Activated naive CD4-positive, alpha-beta T cell treated with Interleukin-2 at 50 U/mL for 16 hours (primary cell): ENCODE measurements around the gene PRR20G.
"Not testable (repeated sequence)": the region's sequence is repeated elsewhere in the genome, so short reads cannot be mapped to it uniquely, and the experiment has no call there.

Source experiments
- DNase-seq: peaks from one replicate; pipeline ENCODE4 v3.0.0-alpha.2; 2020

The PRR20G gene

DNA sequence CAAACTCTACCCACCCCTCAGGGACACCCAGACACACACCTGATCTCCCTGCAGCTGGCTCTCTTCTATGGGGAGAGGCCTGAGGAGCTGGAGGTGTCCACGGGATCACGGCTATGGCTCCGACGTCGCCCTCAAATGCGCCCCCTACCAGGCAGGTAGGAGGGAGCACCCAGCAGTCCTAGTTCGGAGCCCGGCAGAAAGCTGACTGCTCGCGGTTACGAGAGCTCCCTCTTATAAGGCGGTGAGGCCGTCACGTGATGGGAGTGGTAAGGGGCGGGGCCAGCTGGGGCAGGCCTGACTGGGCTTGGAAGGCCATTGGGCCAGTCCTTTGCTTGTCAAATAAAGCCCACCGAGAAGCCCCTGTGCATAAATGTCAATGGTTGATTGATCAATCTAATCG, at the start of gene PRR20G:
Gene PRR20G, minus strand, starts transcription at position 207 of the 400 bp plus-strand sequence. CDS start 681 bp downstream, outside the sequence.
- DNase-seq: no peak

DNA sequence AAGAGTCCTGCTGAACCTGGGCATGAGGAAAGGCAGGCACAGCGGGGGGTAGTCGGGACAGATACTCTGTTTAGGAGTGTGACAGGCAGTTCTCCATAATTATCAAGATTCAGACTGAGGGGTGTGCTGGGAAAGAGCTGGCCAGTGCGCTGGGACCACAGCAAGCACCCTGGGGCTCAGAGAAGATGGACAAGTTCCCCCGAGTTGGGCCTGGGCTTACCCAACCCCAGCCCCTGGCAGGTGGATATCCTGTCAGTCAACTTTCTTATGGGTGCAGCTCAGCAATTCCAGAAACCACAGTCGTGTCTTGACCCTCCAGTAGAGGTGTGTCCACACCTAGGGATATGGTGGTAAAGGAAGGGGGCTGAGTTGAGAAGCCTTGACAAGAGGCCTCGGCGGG, 49.2 kb upstream of the PRR20G start:
- DNase-seq: no peak

DNA sequence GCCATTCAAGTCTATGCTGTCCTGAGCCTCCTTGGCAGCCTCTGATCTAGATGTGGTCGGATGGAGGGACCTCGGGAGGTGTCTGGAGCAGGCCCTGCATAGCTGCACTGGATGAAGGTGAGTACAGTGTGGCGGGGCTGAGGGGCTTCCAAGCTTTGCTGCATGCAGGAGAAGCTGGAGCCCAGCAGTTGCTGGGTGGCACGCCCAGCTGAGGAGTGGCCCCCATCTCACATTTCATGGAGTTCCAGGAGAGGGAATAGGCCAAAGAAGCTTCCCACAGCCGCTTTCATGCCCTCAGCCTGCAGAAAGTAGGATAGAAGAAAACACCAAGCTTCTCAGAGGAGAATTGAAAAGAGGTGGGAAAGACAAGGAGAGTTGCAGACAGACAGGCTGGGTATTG, 48.3 kb upstream of the PRR20G start:
- no peak for DNase-seq

DNA sequence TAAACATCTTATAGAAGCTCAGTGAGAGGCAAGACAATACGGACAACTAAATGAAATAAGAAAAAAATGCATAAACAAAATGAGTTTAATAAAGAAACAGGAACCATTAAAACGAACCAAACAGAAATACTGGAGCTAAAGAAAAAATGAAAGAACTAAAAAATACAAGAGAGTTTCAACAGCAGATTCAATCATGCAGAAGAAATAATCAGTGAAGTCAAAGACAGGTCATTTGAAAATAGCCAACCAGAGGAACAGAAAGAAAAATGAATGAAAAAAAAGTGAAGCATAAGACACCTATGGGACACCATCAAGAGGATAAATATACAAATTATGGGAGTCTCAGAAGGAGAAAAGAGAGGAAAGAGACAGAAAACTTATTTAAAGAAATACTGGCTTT, 42.5 kb upstream of the PRR20G start:
- no peak for DNase-seq

DNA sequence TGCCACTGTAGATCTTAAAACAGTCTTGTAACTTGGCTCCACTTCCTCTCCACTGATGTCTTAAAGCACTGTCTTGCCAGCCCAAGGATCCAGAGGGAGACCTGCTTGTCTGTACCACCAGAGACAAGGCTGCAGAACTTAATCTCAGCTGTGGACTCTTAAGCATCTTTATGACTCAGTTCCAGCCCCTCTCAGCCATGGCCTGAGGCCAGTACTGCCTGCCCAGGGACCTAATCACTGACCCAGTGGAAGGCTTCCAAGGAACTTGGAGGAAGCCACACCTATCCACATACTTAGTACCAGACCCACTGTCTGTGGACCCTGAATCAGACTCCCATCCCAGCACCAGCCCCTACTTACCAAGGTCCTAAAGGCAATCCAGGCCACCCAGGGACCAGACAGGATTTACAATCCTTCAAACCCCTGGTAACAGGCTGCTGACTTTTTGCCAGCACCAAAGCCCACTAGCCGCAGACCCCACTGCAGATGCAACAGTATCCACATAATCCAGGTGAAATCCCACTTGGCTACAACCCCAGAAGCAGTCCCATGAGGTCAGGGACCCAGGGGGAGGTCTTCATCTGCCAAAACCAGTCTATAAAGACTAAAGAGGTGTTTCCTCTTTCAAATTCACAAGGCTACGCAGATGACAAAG, 41.9 kb upstream of the PRR20G start:
- DNase-seq: no peak

DNA sequence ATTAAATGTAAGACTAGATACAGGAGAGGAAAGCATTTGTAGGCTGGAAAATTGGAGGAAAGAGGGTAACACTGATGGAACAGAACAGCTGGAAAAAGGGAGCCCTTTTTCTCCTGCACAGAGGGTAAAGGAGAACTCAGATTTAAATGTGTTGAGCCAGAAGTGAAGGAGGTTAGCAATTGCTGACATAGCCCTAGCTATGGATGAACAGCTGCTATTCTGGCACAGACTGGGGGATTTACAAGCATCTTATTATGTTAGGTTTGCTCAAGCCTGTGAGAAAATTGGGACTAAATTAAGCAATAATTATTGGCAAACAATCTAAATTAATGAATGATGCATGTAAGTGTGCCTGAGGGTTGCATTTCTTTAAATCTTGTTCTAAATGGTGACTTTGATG, 40.6 kb upstream of the PRR20G start:
- DNase-seq: no peak

DNA sequence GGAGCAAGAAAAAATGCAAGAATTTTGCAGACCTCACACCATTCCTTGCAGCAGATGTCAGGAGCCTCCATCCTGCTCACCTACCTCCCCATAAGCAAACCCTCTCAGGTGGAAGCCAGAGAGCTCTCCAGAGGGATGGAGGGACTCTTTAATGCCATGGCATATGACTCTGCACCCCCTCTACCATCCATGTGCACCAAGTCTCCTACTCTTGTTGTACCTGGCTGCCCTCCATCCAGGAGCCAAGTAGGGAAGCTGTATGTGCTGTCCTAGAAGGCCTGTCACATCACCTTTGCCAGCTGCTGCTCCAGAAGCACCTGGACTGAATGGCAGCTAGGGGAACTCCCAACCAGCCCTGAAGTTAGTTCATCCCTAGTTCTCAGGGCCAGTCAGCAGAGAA, 38.5 kb upstream of the PRR20G start:
- no peak for DNase-seq

DNA sequence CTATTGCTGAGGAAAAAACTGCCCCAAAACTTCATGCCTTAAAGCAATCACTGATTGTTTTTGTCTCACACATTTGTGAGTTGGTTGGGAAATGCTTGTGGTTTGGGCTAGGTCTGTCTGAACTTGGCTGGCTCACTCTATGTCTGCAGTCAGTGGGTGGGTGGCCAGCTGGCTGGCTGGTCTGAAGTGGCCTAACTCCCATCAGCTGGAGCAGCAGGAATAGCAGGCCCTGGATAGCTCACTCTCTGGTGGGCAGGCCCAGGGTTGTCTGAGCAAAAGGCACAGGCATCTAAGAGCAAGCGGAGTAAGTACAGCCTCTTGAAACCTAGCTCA, 37.7 kb upstream of the PRR20G start:
- DNase-seq: no peak

DNA sequence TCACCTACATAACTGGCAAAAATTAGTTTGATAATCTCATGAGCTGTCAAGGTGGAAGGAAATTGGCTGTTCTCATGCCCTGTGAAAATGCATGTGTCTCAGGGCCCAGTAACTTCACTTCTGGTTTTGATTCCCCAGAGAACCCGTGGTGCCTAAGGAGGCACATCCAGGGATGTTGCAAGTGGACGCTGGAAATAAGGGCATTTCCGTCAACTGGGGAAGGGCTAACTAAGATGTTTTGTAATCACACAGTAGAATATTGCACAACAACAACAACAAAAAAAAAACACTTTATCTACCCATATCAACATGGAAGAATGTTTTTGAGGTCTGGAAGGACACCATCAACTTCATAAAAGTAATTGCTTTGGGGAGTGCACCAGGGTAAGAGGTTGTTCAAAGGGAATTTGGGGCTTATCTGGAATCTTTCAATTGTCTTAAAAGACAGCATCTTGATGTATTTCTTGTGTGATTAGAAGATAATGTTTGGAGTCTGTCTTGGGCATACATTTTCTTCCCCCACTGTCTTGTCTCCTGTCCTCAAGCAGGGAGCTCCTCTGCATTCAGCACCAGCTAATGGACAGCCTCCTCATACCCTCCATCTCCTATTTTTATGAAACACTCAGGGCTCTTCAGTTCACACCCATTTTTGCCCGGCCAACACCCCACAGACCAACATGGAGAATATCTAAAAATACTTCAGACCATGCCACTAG, 37.2 kb upstream of the PRR20G start:
- no peak for DNase-seq

DNA sequence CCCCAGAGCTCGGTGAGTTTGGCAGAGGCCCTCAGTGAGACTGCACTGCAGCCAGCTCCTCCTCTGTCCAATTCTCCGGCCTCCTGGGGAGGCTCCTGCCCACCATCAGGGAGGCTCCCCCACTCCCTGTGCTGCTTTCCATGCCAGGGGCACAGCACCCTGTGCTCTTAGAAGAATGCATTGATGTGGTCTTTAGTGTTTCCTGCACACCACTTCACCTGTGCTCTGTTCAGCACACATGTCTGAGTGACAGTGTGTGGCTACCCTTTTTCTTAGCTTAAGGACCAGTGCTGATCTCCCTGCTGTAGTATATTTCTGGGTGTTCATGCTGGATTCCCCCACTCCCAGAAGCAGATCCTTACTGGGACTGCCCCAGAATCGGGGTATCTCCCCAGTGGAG, 36.2 kb upstream of the PRR20G start:
- DNase-seq: no peak

DNA sequence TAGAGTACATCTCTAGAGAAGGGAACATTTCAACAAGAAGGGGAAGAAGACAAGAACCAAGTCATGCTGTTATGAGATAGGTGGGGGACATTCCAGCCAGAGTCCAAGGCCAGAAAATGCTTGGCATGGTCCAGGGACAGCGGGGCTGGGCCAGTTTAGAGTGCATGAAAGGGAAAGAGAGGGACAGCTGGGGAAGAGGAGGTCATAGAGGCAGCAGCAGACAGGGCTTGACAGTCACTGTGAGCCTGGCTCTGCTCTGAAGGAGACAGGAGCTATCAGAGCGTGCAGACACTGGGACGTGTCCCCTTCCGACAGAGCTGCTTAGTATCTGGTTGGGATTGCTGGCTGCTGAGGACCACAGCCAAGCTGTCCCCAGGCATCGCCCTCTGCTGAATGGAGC, 35.7 kb upstream of the PRR20G start:
- DNase-seq: no peak

DNA sequence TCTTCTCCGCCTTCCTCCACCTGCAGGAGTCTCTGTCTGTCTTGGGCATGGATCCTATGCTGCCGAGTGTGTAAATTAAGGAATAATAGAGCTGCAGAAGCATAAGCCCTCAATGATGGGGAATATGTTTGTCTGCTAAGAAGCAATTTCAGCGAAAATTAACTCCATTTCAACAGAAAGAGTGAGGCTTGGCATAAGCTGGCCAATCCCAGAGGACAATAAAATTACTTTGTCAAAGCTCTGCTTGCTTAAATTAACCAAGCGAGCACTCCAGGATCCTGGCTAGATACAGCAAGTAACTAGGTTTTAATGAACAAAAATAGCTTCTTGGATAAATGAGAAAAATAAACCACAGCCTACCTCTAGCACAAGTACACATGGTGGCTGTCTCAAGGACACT, 33.5 kb upstream of the PRR20G start:
- DNase-seq: no peak

DNA sequence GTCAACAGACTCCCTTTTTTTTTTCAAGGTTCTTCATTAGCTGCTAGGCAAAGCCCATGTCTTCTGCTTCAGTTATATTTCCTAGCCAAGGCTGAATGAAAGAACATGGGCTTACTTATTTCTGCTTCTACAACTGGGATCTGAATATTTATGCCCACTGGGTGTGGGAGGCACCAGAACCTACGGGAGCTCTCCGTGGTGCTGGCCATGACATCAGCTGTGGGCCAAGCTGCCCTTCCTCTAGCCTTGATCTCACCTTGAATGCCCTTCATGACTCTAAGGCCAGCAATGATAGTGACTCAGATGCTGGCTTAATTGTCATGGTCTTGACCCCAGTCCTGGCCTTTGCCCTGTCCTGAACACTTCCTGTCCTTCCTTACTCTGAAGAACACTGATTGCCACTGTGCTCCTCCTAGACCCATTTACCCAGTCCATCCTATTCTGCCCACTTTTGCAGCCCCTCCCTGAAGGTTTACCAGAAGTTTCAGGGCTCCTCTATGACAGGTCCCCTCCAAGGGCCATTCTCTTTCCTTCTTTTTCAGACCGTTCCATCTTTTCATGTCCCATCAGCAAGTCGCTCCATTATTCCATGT, 32.8 kb upstream of the PRR20G start:
- no peak for DNase-seq

DNA sequence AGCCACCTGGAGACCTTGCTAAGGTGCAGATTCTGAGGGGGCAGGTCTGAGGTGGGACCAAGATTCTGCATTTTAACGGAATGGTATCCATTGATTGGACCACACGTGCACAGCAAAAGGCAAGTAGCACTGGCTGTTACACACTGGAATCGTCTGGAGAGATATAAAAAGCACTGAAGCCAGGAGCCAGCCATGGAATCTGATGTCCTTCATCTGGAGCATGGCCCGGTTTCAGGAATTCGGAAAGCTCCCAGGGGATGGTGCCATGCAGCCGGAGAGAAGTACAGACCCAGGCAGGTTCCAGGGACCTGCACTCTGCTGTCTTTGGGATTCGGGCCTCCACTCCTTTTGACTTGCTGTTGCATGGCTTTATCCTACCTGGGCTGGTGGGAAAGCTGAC, 28.8 kb upstream of the PRR20G start:
- no peak for DNase-seq

DNA sequence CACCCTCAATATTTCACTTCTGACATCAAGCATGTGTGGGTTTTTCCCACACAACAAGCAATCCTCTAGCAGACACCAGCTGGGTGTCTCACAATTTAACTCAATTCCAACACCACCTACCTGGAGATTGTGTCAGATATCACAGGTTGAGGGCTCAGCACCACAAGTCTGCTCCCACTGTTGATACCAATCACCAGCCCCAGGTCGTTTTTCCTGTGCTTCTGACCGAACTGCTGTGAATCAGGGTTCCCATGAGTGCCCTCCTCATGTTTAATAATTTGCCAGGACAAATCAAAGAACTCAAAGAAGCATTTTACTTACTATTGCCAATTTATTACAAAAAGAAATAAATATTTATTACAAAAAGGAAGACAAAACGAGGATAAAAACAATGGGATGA, 25.0 kb upstream of the PRR20G start:
- DNase-seq: no peak

DNA sequence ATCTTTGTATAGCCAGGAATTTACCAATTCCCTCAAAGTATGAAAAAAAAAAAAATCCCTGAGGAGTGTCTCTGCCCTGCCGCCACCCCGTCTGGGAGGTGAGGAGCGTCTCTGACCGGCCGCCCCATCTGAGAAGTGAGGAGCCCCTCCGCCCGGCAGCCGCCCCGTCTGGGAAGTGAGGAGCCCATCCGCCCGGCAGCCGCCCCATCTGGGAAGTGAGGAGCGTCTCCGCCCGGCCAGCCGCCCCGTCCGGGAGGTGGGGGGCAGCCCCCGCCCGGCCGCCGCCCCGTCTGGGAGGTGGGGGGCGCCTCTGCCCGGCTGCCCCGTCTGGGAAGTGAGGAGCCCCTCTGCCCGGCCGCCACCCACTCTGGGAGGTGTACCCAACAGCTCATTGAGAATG, 21.0 kb upstream of the PRR20G start:
- not testable (repeated sequence) for DNase-seq

DNA sequence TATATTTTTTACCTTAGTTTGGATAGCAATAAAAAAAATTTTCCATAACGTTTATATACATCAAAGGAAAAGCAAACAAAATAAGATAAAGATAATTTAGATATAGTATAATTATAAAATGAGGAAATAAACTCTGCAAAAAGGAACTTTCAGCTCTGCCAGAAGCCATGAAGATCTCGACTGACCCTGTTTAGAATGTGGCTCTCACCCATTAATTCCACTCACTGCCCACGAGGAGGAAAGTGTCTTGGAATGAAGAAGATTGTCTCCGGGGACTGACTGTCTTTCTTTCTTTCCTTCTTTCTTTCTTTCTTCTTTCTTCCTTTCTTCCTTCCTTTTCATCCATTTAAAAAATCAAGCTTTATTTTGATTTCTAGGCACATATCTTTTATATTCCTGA, 20.1 kb upstream of the PRR20G start:
- DNase-seq: no peak

DNA sequence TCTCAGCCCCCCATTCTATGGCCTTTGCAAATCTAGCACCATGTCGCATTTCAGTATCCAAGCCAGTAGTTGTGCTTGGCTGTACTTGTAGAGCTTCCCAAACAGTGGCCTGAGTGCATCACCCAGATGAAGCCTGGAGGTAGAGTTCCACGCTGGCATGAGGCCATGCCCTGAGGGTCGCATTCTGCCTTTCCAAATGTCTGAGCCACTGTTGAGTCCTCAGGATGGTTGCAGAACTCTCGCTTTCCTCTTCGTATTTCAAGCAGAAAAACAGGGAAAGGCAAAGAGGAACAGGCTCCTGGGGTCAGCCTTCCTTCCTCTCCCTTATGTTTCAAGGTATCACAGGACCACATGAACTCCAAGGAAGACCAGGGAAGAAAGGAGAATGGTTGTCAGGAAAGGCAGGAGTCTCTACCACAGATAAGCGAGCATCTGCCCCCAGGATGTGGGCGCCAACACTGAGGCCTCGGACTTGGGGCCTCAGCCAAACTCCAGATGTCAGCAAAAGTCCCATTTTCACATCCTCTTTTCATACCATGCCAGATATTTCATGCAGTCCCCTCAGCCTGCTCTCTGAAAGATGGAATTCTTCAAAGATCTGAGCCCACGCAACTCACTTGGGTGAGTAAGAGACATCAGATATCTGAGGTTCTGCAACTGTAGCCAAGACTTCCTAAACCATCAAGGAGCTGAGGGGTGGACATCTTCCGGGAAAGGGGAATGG, 19.4 kb upstream of the PRR20G start:
- DNase-seq: no peak

DNA sequence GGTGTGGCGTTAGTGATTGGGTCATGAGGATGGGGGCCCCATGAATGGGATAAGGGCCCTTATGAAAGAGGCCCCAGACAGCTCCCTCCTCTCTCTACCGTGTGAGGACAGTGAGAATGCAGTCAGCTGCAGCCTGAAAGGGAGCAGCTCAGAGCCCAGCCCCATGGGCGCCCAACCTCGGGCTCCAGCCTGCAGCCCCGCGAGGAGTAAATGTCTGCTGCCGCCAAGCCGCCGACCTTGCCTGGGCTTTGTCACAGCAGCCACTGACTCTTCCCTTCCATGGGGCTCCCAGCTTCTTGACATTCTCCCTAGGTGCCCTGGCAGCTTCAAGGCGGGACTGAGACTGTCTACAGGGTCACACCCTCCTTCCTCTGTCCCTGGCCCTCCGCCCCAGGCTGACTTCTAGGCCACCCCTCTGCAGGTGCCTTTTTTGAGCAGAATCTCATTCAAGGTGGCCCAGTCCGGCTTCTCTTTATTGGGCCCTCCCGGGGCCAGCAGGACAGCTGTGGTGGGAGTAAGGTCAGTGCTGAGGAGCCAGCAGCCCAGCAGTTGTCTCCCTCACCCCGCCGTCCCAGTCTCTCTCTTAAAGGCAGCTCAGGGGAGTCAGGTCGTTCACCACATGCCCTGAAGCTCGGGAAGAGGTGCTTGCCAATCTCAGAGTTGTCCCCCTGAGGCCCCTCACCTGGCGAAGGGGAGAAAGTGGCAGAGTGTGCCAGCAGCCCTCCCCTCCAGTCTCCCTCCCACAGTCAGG, 18.7 kb upstream of the PRR20G start:
- no peak for DNase-seq

DNA sequence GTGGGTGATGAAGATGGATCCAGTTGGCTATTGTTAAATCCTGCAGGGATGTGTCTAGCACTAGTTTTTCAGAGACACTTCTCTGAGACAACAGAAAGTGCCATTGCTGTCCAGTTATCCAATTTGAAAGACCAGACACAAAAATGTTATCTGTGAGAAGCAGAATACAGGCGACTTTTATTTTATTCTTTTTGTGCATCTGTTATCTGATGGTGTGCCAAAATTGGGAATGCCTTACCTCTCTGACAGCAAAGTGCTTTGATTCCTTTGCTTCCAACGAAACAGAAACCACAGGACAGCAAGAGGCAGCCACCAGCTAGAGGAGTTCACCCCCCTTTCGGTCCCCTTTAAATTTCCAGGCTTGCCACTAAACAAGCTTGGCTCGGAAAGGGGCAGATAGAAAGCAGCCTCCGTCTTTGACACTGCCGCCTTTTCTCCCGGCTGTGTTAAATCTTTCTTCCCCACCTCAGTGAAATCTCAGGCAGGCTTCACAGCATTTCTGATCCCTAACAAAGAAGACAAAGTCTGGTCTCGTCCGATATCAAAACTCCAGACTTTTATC, 17.7 kb upstream of the PRR20G start:
- DNase-seq: no peak

DNA sequence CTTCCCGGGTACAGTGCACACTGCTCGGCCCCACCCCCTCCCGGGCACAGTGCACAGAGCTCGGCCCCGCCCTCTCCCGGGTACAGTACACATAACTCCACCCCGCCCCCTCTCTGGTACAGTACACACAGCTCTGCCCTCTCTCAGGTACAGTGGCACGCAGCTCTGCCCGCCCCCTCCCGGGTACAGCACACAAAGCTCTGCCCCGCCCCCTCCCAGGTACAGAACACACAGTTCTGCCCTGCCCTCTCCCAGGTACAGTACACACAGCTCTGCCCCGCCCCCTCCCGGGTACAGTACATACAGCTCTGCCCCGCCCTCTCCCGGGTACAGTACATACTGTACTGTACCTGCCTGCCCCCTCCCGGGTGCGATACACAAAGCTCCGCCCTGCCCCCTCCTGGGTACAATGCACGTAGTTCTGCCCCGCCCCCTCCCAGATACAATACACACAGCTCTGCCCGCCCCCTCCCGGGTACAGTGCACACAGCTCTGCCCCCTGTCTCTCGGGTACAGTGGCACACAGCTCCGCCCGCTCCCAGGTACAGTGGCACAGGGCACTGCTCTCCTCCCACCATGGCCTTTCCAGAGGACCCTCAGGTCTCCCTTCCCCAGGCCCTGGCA, 16.4 kb upstream of the PRR20G start:
- DNase-seq: no peak

DNA sequence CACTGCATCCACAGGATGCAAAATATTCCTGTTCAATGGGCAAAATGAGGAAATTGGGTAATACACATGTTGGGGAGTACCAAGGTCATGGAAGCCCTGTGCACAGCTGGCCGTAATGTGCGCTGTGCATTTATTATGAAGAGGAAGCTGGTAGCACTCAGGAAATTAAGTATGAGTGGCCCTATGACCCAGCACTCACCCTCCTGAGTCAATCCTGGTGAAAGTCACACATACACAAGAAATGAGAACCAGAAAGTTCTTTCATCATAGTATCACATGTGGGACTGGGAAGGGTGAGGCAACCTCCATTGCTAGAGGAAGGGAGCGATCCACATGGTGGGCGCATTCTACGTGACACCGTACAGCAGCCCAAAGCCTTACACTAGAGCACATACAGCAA, 11.4 kb upstream of the PRR20G start:
- DNase-seq: no peak
